NCI-H1092 treated with DMSO at 0.1 percent for 48 hours (cell line): ENCODE data around the gene LIMS1.
"Not testable (repeated sequence)": the region's sequence is repeated elsewhere in the genome, so short reads cannot be mapped to it uniquely, and the experiment has no call there.

ENCODE experiments used
- DNase-seq: peaks from one replicate; lab custom pipeline; 2025; lab: John Stamatoyannopoulos, UW

The LIMS1 gene

DNA sequence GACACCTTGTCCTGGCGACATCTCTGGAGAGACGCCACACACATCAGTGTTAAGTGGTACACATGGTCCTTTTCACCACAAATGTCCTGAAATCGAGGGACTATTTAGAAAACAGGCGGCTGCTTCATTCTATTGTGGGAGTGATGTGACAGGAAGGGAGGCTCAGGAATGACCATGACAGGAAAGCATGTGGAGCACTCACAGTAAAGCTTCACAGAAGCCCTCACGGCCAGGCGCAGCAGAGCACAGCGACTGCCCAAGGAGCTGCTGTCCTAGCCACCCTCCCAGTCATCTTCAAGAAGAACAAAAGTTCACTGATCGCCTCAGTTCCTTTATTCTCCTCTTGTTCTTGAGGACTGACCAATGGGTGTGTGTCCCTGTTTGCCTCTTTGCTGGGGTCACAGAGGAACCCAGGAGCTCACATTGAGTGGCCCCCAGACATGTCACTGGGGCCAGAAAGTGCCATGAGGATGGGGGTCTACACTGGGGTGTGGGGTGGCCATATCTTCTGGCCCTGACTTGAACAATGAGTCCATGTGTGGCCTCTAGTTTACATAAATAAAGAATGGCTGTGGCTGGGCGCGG is 100.4 kb downstream of the LIMS1 start:
- no peak for DNase-seq

DNA sequence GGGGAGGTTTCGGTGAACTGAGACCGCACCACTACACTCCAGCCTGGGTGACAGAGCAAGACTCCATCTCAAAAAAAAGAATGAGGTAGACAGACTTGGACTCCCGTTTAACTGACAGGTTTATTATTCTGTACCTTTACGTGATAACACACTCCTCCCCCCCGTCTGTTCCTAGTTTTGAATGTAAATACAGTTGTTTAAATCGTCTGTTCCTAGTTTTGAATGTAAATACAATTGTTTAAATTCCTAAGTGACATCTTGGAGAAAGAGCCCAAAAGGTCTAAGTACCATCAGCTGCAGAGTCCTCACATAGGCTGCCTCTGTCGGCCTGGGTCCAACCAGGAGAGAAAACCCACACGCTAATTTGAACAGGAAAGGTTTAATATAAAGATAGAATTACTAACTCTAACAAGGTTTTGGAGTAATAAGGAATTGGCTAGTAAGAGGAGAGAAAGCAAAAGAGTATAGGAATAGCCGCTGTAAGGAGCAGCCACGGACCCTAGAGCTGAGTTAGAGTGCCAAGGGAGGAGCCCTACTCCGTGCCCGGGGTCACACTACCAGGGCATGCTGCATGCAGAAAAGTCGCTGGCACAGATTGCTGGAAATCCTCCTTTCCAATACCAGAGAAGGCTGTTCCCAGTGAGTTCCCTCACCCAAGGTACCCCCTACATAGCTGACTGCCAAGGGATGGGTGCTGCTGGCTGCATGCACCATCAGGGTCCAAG is 101.5 kb downstream of the LIMS1 start:
- no peak for DNase-seq

DNA sequence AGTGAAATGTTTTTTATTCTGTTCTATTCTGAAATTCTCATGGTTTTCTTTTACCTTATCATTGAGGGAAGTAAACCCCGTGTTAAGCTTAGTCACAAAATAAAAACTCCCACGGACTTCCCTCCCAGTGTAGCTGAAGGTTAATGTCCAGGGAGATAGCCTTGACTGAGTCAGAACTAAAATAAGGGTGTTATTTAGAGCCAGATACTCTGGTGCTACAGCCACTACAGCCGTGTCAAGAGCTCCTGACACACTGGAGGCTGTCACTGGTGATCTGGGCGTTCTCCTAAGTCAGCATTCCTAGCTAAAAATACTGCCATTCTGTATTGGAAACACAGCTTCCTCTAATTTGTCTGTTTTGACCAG is 103.0 kb downstream of the LIMS1 start:
- DNase-seq, result no peak

DNA sequence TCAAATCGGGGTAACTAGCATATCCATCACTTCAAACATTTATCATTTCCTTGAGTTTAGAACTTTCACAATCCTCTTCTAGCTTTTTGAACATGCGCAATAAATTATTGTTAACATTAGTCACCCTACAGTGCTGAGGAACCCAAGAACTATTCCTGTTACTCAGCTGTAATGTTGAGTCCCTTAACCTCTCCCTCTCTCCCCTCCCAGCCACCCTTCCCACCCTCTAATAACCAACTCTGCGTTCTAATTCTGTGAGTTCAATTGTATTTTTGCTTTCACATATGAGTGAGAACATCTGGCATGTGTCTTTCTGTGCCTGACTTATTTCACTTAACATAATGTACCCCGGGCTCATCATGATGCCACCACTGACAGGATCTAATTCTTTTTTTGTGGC is 106.5 kb downstream of the LIMS1 start:
- DNase-seq, result no peak

DNA sequence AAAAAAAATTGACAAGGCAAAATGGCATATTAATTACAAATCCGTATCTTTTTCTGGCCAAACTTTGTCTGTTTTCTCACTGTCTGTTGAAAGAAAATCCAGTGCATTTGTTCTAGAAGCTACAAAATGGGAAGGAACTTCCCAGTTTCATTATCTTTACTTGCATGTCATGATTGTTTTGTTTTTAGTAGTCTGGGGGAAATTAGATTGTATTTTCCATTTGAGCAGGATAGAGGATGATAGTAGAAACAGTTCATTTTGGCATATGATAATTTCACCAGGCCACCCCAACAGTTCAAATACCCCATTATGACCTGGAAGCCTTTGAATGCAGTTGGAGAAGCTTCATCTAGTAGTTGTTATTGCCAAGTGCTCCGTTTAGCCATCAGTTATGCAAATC is 107.5 kb downstream of the LIMS1 start:
- DNase-seq, result no peak

DNA sequence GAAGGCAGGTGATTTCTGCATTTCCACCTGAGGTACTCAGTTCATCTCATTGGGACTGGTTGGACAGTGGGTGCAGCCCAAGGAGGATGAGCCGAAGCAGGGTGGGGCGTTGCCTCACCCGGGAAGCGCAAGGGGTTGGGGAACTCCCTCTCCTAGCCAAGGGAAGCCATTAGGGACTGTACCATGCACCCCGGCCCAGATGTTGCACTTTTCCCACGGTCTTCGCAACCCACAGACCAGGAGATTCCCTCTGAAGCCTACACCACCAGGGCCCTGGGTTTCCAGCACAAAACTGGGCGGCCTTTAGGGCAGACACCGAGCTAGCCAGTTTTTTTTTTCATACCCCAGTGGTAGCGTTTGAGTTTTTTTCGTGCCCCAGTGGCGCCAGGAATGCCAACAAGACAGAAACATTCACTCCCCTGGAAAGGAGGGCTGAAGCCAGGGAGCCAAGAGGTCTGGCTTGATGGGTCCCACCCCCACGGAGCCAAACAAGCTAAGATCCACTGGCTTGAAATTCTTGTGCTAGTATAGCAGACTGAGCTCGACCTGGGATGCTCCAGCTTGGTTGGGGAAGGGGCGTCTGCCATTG is 109.1 kb downstream of the LIMS1 start:
- no peak for DNase-seq

DNA sequence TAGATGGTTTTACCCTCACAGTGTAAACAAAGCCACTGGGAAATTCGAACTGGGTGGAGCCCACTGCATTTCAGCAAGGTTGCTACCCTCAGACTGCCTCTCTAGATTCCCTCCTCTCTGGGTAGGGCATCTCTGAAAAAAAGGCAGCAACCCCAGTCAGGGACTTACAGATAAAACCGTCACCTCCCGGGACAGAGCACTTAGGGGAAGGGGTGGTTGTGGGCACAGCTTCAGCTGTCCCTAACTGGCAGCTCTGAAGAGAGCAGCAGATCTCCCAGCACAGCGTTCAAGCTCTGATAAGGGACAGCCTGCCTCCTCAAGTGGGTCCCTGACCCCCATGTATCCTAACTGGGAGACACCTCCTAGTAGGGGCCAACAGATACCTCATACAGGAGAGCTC is 109.6 kb downstream of the LIMS1 start:
- not testable (repeated sequence) for DNase-seq

DNA sequence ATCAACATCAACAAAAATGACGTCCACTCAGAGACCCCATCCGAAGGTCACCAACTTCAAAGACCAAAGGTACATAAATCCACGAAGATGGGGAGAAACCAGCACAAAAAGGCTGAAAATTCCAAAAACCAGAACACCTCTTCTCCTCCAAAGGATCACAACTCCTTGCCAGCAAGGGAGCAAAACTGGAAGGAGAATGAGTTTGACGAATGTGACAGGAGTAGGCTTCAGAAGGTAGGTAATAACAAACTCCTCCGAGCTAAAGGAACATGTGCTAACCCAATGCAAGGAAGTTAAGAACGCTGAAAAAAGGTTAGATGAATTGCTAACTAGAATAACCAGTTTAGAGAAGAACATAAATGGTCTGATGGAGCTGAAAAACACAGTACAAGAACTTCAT is 110.2 kb downstream of the LIMS1 start:
- not testable (repeated sequence) for DNase-seq

DNA sequence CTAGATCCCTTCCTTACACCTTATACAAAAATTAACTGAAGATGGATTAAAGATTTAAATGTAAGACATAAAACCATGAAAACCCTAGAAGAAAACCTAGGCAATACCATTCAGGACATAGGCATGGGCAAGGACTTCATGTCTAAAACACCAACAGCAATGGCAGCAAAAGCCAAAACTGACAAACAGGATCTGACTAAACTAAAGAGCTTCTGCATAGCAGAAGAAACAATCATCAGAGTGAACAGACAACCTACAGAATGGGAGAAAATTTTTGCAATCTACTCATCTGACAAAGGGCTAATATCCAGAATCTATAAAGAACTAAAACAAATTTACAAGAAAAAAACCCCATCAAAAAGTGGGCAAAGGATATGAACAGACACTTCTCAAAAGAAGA is 114.5 kb downstream of the LIMS1 start:
- not testable (repeated sequence) for DNase-seq

DNA sequence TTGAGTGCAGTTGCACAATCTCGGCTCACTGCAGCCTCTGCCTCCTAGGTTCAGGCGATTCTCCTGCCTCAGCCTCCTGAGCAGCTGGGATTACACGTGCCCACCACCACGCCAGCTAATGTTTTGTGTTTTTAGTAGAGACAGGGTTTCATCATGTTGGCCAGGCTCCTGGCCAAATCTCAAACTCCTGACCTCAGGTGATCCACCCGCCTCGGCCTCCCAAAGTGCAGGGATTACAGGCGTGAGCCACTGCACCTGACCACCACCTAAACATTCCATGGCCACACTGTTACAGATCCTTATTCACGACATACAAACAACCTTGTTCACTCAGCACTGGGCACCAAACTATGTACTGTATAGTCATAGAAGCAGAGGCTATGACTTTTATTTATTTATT is 116.2 kb downstream of the LIMS1 start:
- not testable (repeated sequence) for DNase-seq

DNA sequence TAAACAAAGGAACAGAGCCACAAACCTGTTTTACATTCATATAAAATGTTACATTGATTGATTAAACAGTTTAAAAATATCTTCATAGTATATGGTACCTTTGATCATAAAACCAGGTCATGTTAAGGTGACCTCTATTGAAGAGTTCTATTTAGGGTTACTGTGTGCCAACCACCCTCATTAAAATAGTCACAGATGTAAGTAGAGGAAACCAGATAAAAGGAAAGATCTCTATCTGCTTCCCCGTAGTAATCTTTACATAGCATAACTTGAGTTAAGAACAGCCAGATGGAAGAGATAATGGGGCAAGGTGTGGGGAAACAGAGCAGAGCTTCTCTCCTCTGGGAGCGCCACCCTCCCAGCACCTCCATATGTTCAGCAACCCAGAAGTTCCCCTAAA is 117.2 kb downstream of the LIMS1 start:
- not testable (repeated sequence) for DNase-seq

DNA sequence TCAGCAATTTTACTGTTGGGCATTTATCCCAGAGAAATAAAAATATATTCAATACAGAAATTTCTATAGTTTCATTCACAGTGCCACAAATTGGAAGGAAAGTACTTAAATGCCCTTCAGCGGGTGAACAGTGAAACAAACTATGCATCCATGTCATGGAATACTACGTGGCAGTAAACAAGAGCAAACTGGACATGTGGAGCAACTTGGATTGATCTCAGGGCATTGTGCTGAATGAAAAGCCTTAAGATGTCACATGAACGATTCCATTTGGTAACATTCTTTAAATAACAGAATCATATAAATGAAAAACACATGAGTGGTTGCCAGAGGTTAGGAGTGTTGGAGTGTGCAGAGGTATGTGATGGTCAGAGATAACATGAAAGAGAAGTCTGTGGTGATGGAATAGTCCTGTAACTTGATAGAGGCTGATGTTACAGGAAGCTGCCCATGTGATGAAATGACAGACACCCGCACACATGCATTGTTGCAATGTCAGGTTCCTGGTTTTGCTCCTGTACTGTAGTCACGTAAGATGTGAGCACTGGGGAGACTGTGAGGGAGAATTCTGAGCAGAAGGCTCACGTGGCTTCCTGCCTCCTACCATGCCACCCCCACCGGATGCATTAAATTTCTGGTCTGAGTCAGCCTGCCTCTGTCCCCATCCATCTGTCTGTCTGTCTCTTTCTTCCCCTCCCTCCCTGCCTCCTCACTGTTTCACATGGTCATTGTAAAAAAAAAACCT is 118.1 kb downstream of the LIMS1 start:
- DNase-seq, result not testable (repeated sequence)

DNA sequence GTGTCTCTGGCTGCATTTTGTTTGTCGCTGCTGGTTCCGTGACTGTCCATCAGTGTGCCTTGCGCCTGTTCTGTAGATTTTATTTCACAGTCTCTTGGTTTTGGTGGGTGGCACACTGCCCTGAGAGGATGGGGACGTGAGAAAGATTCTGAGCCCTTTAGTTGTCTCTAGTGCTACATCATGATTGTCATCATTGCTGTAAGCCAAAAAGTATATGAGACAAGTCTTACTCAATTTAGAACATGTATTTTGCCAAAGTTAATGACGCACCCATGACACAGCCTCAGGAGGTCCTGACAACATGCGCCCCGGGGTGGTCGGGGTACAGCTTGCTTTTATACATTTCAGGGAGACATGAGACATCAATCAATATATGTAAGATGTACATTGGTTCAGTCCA is 119.2 kb downstream of the LIMS1 start:
- DNase-seq, result not testable (repeated sequence)

DNA sequence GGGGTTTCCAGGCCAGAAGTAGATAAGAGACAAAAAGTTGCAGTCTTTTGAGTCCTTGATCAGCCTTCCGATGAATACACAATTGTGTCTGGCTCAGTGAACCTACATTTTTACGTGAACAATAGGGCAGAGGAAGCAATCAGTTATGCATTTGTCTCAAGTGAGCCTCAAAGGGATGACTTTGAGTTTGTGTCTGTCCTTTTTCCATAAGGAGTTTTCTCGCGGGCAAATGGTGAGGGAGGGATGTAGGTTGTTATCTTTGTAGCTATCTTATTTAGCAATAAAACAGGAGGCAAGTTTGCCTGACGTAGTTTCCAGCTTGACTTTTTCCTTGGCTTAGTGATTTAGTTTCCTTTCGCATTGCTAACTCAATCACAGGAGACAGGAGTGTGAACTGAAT is 119.6 kb downstream of the LIMS1 start:
- DNase-seq, result not testable (repeated sequence)

DNA sequence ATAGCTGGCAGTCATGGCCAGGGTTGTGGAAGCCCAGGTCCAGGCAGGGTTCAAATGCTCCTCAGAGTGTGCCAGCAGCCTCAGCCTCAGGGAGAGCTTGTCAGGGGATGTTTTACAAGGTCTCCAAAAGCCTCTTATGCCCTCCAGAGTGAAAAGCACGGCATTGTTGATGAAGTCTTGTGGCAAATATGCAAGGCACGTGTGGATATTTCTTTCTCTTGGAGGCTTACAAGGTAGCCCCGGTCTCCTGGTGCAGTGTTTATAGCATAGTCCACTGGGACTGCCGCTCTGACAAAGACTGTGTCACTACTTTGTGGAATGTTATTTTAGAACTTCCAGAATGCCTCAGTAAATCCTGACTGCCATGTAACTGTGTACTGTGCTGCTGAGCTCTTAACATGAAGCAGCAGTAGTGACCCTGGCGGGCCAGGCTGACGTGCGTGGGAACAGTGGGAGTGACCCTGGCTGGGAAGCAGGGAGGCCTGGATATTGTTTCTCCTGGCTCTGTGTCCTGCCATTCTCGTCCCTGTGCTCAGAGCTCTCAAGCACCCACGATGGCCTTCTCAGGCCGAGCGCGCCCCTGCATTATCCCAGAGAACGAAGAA is 120.4 kb downstream of the LIMS1 start:
- not testable (repeated sequence) for DNase-seq

DNA sequence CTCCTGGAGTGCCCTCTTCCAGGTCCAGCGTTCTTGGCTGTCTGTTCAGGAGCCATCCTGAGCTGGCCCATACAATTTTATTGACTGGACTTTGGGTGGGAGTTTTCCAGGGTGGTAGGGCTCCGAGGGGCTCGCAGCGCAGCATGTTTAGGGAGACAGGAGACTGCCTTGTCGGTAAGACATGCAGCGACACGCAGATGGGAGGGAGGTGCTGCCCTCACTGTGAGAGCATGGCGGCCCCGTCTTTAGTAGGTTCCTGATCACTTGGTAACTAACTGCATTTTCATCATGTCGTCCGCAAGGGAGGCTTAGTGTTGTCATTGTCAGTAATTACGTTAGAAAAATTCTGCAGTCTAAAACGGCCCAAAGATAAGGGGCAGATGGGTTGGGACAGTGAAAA is 121.0 kb downstream of the LIMS1 start:
- not testable (repeated sequence) for DNase-seq

DNA sequence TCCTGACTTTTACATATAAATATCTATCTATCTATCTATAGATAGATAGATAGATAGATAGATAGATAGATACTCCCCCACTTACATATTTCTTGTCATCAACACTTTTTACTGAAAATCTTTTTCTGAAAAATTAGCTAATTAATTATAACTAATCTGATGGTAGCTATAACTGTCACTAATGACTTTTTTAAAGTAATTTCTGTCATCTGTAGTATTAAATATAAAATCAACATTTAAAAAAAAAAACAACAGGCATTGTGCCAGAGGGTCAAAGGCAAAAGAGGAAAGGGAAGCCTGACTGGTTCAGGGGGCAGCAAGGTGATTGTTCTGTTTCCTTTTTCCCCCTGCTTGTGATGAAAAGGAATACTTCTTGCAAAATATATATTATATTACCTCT is 122.0 kb downstream of the LIMS1 start:
- not testable (repeated sequence) for DNase-seq

DNA sequence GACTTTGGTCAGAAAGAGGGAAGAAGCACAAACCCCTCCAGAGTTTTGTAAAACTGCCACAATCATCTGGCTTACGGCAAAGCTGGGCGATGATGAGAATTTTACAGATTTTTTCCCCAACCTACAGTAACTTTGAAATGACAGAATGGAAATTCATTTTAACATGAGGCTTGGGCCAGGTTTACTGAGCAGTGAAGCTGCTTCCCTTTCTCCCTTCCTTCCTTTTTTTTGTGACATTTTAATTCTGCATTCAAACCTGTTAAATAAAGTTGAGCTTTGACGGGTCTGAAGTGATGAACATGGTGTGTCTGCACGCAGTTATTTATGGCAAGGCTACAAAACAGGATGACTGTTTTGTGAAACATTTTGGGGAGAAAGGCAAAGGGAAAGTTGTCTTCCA is 123.2 kb downstream of the LIMS1 start:
- not testable (repeated sequence) for DNase-seq

DNA sequence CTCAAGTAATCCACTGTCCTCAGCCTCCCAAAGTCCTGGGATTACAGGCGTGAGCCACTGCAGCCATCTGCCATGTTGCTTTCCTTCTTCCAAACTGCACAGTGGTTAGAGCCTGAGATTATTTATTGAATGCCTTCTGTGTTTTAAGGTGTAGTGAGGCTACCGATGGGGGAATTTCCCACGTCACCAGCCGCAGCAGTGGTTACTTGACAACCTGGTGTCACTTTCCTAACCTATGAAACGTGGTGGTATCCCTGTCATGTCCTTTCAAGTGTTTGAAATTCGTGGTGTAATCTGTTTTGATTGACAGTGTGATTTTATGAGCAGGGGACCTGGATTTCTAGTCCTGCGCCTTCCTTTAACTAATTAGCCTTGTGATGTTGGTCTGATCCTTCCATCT is 124.3 kb downstream of the LIMS1 start:
- not testable (repeated sequence) for DNase-seq

DNA sequence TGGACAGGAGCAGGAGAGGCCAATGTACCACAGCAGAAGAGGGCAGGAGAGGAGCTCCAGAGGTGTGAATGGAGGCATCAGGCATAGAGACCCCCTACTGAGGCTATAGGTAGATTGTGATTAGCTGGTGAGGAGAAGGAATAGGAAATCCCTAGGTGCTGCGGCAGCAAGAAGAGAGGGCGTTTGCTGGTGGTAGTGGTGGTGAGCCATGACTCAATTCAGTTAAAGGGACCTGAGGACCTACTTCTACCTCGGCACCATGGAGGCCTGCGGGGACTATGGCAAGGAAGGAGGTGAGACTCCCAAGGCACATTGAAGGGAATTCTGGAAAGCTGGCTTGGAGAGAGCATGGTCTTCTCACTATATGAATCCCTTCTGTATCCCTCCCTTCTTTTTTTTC is 127.2 kb downstream of the LIMS1 start:
- DNase-seq, result not testable (repeated sequence)

DNA sequence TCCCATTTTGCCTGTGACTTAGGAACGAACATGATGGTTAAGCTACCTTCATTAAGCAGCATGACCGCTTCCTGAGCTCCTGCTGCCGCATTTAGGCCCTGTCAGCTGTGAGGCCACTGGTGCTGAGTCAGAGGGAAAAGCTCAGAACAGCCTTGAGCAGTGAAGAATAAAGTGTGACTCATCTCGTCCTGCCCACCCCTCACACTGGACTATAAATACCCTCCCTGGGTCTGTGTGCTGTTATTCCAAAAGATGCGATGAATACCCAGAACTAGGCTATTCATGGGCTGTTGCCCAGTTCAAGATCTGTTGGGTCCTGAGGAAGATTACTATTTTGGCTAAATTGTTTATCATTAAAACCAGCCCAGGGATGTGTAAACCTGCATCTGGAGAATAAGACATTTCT is 127.9 kb downstream of the LIMS1 start:
- not testable (repeated sequence) for DNase-seq

DNA sequence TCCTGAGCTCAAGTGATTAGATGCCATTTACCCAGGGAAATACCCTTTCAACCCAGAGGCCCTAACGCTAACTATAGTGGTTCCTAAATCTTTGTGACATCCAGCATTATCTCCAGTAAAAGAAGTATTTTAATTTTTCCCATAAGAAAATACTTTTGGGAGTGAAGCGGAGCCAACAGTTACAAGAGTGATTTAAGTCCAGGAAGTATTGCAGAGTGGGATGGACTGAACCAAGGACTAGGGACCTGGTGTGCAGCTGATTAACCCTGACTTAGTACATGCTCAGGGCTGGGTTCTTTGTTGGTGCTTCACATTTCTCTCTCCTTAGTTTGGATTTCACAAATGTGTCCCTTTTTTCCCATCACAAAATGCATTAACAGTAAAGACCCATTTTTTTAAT is 129.1 kb downstream of the LIMS1 start:
- not testable (repeated sequence) for DNase-seq
